ENCODE measurements around the gene SNRPB. TPM values are rescaled to one million over a fixed set of nuclear protein-coding genes. Genes with fewer than 3 reads are reported as not detected.

The SNRPB gene
- total RNA-seq, 1 experiment from 2014 or later = 539 TPM

DNA sequence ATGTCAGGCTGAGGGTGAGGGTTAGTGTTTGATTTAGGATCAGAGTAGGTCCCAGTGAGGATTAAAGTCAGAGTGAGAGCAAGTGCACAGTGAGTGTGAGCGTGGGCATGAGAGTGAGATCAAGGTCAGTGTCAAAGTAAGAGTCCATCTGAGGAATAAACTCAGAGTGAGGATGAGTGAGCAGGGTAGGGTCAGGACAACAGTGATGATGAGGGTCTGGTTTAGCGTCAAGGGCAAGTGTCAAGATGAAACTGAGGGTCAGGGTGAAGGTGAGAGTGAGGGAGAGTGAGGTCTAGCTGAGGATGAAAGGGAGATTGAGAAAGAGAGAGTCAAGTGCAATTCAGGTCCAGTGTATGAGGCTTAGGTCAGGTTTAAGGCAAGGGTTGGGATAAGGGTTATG is 45.8 kb upstream of the SNRPB start:
- Mint-ChIP-seq H3K36me3 (no peaks in the 10 kb centered on the region), H3K4me3 (no peak overlapping the region), H3K27ac (no peak overlapping the region), H3K4me1 (no peaks in the 10 kb centered on the region), H3K9me3 (no peaks in the 10 kb centered on the region), H3K27me3 (ENCODE audit: low read depth) (peaks cover 31% of the 10 kb centered on the region)
- DNase-seq (ENCODE audit: low spot score) (no peak), ATAC-seq (no peak)
- POLR2A ChIA-PET = no interaction called here
- TF ChIP-seq, protein P1, sequence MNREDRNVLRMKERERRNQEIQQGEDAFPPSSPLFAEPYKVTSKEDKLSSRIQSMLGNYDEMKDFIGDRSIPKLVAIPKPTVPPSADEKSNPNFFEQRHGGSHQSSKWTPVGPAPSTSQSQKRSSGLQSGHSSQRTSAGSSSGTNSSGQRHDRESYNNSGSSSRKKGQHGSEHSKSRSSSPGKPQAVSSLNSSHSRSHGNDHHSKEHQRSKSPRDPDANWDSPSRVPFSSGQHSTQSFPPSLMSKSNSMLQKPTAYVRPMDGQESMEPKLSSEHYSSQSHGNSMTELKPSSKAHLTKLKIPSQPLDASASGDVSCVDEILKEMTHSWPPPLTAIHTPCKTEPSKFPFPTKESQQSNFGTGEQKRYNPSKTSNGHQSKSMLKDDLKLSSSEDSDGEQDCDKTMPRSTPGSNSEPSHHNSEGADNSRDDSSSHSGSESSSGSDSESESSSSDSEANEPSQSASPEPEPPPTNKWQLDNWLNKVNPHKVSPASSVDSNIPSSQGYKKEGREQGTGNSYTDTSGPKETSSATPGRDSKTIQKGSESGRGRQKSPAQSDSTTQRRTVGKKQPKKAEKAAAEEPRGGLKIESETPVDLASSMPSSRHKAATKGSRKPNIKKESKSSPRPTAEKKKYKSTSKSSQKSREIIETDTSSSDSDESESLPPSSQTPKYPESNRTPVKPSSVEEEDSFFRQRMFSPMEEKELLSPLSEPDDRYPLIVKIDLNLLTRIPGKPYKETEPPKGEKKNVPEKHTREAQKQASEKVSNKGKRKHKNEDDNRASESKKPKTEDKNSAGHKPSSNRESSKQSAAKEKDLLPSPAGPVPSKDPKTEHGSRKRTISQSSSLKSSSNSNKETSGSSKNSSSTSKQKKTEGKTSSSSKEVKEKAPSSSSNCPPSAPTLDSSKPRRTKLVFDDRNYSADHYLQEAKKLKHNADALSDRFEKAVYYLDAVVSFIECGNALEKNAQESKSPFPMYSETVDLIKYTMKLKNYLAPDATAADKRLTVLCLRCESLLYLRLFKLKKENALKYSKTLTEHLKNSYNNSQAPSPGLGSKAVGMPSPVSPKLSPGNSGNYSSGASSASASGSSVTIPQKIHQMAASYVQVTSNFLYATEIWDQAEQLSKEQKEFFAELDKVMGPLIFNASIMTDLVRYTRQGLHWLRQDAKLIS (CRISPR knock-in tag; IDR thresholded peaks at IDR 0.05; ENCODE audit: borderline replicate concordance) = no peak
- CTCF ChIA-PET = no interaction called here

DNA sequence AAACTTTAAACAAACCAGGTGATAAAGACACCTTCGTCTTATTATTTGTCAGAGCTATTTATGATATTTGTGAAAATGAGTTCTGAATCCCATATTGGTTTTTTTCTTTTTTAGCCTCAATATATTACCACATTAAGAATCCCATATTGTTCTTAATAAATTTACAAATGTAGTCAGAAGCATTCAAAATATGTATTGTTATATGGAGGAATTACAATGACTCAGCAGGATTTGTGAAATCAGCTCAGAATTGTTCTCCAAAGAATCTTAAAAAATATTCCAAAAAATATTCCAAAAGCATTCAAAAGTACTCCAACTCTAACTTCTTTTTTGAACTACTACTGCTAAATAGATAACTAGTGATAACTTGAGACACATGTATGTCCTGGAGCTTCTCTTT is 44.6 kb upstream of the SNRPB start:
- no peak overlapping the region for H3K27ac Mint-ChIP-seq
- H3K4me3 Mint-ChIP-seq = no peak overlapping the region
- H3K27me3 Mint-ChIP-seq (ENCODE audit: low read depth) = peaks cover 22% of the 10 kb centered on the region

GRCh38 chr20:2509794-2510193 is 39.2 kb upstream of the SNRPB start:
- Mint-ChIP-seq H3K27ac (no peak overlapping the region), H3K9me3 (no peaks in the 10 kb centered on the region), H3K27me3 (ENCODE audit: low read depth) (peaks cover 32% of the 10 kb centered on the region), H3K4me3 (peak overlapping the region; percentile 33; the same call in 1 of the 2 replicates), H3K4me1 (peaks cover 7% of the 10 kb centered on the region), H3K36me3 (no peaks in the 10 kb centered on the region)
- ATAC-seq = no peak
- no peak for DNase-seq (ENCODE audit: low spot score)
- no peak for TF ChIP-seq PREB (CRISPR knock-in tag; IDR thresholded peaks at IDR 0.05; ENCODE audit: borderline replicate concordance)
- POLR2A ChIA-PET = no interaction called here
- CTCF ChIA-PET = interaction anchor here (1.1 to 3.9 kb wide), 2 partner anchors 12 to 14 kb away, joined by 5 to 27 read pairs; no protein-coding TSS in a partner anchor

More for the DNA sequence above, 44.6 kb upstream of the SNRPB start:
- H3K4me1 Mint-ChIP-seq = no peaks in the 10 kb centered on the region
- TF ChIP-seq PREB (CRISPR knock-in tag; IDR thresholded peaks at IDR 0.05; ENCODE audit: borderline replicate concordance) (no peak), ZNF396 (CRISPR knock-in tag; IDR thresholded peaks at IDR 0.05; ENCODE audit: borderline replicate concordance) (no peak), TEAD4 (CRISPR knock-in tag; IDR thresholded peaks at IDR 0.05) (no peak), MYBL2 (CRISPR knock-in tag; IDR thresholded peaks at IDR 0.05) (no peak)
- TF ChIP-seq, protein P2, sequence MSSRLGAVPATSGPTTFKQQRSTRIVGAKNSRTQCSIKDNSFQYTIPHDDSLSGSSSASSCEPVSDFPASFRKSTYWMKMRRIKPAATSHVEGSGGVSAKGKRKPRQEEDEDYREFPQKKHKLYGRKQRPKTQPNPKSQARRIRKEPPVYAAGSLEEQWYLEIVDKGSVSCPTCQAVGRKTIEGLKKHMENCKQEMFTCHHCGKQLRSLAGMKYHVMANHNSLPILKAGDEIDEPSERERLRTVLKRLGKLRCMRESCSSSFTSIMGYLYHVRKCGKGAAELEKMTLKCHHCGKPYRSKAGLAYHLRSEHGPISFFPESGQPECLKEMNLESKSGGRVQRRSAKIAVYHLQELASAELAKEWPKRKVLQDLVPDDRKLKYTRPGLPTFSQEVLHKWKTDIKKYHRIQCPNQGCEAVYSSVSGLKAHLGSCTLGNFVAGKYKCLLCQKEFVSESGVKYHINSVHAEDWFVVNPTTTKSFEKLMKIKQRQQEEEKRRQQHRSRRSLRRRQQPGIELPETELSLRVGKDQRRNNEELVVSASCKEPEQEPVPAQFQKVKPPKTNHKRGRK (CRISPR knock-in tag; IDR thresholded peaks at IDR 0.05; ENCODE audit: borderline replicate concordance) = no peak
- no peak for ATAC-seq
- no peaks in the 10 kb centered on the region for H3K9me3 Mint-ChIP-seq
- ChIA-PET POLR2A (no interaction called here), CTCF (interaction anchor here (1.5 kb wide), 2 partner anchors 9 to 74 kb away, joined by 4 to 6 read pairs; no protein-coding TSS in a partner anchor)
- H3K36me3 Mint-ChIP-seq = no peaks in the 10 kb centered on the region
- no peak for DNase-seq (ENCODE audit: low spot score)

DNA sequence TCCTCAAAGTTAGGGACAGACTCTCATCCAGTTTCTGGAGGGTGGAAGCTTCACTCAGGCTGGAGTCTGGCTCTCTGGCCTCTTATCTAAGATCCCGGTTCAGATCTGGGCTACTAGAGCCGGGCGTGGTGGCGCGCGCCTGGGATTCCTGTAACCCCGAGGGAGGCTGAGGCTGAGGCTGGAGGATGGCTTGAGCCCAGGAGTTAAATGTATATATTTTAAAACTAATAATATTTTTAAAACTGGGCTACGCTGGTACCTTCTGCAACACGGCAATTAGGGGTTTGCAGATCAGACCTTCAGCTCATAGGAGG is 38.8 kb upstream of the SNRPB start:
- H3K27ac Mint-ChIP-seq = no peak overlapping the region
- H3K9me3 Mint-ChIP-seq = no peaks in the 10 kb centered on the region
- ATAC-seq (peak; percentile 43; the same call in 1 of the 2 replicates), DNase-seq (ENCODE audit: low spot score) (no peak)
- ChIA-PET POLR2A (interaction anchor here (1.0 kb wide), 1 partner anchor 13 kb away, joined by 3 read pairs; no protein-coding TSS in a partner anchor), CTCF (interaction anchor here (1.0 to 3.9 kb wide), 3 partner anchors 13 to 302 kb away, joined by 5 to 27 read pairs (median 6); no protein-coding TSS in a partner anchor)
- peaks cover 7% of the 10 kb centered on the region for H3K4me1 Mint-ChIP-seq
- H3K36me3 Mint-ChIP-seq = no peaks in the 10 kb centered on the region
- H3K4me3 Mint-ChIP-seq = peak overlapping the region; percentile 100
- peaks cover 36% of the 10 kb centered on the region for H3K27me3 Mint-ChIP-seq (ENCODE audit: low read depth)
- TF ChIP-seq, protein P3, sequence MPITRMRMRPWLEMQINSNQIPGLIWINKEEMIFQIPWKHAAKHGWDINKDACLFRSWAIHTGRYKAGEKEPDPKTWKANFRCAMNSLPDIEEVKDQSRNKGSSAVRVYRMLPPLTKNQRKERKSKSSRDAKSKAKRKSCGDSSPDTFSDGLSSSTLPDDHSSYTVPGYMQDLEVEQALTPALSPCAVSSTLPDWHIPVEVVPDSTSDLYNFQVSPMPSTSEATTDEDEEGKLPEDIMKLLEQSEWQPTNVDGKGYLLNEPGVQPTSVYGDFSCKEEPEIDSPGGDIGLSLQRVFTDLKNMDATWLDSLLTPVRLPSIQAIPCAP (CRISPR knock-in tag; IDR thresholded peaks at IDR 0.05) = no peak
- TF ChIP-seq MLX (CRISPR knock-in tag; IDR thresholded peaks at IDR 0.05) = no peak
- no peak for TF ChIP-seq ZNF263 (CRISPR knock-in tag; IDR thresholded peaks at IDR 0.05; ENCODE audit: low read depth)
- TF ChIP-seq TP53 (CRISPR knock-in tag; IDR thresholded peaks at IDR 0.05) = no peak
- no peak for TF ChIP-seq HMGA2 (CRISPR knock-in tag; IDR thresholded peaks at IDR 0.05)
- no peak for TF ChIP-seq EMX1 (CRISPR knock-in tag; IDR thresholded peaks at IDR 0.05)
- TF ChIP-seq ATF6 (CRISPR knock-in tag; IDR thresholded peaks at IDR 0.05) = no peak
- TF ChIP-seq PREB (CRISPR knock-in tag; IDR thresholded peaks at IDR 0.05; ENCODE audit: borderline replicate concordance) = no peak
- TF ChIP-seq CREB1 (CRISPR knock-in tag; IDR thresholded peaks at IDR 0.05) = no peak
